Stimulated activated CD4-positive, alpha-beta T cell treated with anti-CD3 and anti-CD28 coated beads, Interleukin-15, amount 100 ng/mL, for 24 hours (primary cell): Measurements from ENCODE around the gene C2orf68.
A peak's percentile ranks its signal among the peaks of the same experiment; 100 is the strongest.
"Not testable (repeated sequence)": the region's sequence is repeated elsewhere in the genome, so short reads cannot be mapped to it uniquely, and the experiment has no call there.

Source experiments
- DNase-seq: peaks from one replicate; pipeline ENCODE4 v3.0.0-alpha.2; 2020

Gene C2orf68, protein sequence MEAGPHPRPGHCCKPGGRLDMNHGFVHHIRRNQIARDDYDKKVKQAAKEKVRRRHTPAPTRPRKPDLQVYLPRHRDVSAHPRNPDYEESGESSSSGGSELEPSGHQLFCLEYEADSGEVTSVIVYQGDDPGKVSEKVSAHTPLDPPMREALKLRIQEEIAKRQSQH

DNA sequence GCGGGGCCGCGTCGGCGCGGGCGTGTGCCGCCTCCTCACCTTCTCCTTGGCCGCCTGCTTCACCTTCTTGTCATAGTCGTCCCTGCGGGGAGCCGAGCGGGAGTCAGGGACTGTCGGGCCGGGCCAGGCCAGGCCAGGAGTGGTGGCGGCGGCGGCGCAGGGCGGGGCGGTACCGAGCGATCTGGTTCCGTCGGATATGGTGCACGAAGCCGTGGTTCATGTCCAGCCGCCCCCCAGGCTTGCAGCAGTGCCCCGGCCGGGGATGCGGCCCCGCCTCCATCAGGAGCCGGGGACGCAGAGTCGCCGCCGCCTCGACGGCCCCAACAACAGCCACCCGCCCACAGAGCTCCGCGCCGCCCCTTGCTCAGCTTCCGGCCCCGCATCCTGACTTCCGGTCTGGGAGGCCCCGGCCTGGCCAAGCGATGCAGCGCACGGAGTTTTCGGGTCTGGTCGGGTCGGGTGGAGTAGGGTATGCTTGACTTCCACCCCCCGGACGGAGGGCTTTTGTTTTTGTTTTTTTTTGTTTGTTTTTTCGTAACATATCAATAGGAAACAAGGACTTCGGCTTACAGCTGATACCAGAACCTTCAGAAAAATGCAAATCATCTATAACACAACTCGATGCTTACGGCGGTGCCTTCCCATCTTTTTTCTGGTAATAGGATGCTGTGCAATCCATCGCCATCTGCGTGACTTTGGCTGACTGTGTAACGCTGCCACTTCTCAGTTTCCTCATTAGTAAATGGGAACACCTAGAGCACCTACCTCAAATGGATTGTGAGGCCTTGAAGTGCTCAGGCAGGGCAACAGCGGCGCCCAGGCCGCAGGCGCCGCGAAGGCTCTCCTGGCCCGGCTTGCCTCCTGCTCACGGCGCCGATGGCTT is at the start of gene C2orf68:
Gene C2orf68 (minus strand): TSS at position 362 of the 883 bp plus-strand sequence. CDS start 82 bp downstream, at position 280.
- peak; percentile 94 for DNase-seq

DNA sequence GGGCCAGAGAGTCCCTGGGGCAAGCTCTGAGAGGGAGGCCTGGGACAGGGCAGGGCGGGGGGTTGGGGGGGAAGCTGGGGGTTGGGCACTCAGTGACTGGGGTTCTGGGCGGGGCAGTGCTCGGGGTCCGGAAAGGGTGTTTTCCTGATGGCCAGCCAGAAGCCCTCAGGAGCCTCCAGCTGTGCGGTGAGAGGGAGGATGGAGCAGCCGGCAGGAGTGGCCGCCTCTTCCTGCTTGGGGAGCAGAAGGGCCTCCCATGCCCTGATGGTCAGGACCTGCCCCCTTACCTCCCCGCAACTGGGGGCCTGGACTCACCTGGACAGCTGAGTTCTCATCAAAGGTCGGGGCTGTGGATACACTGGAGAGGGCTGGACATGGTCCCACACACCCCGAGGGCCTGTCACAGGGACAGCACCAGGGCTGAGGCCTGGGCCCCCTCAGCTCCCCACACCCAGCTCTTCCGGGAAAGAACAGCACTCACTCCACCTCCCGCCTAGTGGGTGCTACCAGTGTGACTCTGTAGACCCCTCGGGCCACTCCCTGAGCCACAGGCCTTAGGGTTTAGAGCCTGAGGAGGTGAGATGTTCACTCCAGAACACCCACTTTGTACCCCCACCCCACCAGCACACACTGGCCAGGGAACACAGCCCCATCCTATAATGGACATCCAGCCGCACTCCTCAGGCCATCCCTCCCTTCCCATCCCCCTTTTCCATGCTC is 49.4 kb upstream of the C2orf68 start:
- no peak for DNase-seq

DNA sequence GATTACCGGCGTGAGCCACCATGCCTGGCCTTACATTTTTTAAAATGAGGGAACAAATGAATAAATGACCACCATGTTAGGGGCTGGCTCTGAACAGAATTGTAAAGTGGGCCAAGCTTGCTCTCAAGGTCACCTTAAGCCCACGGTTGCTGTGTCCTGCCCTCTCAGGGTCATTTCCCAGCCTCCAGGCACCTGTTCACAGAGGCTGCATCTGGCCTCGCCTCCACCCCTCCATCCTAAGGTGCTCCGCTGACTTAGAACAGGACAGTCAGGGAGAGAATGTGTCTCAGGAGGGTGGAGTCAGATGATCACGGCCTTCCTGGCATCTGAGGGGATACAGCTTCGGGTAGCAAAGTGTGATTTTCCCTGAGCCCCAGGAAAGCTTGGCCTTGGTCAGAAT is 48.9 kb upstream of the C2orf68 start:
- DNase-seq = no peak

DNA sequence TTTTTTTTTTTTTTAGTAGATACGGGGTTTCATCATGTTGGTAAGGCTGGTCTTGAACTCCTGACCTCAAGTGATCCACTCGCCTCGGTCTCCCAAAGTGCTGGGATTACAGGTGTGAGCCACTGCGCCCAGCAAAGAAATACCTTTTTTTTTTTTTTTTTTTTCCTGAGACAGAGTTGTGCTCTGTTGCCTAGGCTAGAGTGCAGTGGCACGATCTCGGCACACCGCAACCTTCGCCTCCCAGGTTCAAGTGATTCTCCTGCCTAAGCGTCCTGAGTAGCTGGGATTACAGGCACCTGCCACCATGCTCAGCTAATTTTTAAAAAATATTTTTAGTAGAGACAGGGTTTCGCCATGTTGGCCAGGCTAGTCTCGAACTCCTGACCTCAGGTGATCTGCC is 48.4 kb upstream of the C2orf68 start:
- DNase-seq = not testable (repeated sequence)

DNA sequence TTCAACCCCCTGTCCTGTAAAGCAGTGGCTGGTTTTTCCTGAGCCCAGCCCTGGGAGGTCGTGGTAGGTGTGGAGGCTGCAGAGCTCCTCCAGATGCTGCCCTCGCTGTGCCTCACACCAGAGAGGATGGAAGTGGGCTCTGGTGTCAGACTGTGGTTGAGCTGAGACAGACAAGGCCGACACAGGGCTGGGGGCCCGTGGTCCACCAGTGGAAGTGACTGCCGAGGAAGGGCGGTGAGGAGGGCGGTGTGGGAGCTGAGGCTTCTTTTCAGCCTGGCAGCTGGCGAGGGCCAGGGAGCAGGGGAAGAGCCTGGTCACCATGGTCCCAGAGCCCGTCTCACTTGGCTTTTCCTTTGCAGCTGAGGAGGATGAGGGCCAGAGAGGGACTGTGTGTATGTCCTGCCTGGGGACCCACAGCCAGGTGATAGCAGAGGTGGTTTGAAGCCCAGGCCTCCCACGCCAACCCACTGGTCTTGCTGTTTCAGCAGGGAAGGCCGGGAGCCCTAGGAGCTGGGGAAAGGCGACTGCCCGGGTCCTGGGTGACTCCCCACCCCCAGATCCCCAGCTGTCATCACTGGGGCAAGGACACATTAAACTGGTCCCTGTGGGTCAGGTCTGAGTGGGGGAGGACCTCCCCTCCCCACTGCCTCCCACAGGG is 47.6 kb upstream of the C2orf68 start:
- no peak for DNase-seq

DNA sequence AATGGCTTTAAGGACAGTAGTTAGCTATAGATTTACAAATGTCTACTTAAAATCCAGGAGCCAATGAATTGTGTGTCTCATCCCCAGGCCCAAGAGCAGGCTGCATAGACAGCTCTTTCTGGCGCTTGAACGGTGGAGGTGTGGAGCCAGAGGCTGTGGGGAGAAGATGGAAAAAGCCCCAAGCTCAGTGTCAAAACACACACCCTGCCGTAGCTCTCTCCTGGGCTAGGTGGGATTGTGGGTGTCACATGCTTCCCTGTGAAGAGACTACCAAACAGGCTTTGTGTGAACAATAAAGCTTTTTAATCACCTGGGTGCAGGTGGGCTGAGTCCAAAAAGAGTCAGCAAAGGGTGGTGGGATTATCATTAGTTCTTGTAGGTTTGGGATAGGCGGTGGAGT is 45.5 kb upstream of the C2orf68 start:
- DNase-seq = not testable (repeated sequence)

DNA sequence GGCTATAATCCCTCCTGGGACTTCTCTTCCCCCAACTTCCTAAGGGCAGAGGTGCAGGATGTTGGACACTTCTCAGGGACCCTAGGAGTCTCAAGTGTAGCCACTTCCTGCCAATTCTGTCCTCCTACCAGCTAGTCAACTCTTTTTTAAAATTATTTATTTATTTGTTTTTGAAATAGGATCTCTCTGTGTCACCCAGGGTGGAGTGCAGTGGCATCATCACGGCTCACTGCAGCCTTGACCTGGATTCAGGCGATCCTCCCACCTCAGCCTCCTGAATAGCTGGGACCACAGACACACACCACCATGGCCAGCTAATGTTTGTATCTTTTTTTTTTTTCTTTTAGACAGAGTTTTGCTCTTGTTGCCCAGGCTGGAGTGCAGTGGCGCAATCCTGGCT is 44.6 kb upstream of the C2orf68 start:
- no peak for DNase-seq

DNA sequence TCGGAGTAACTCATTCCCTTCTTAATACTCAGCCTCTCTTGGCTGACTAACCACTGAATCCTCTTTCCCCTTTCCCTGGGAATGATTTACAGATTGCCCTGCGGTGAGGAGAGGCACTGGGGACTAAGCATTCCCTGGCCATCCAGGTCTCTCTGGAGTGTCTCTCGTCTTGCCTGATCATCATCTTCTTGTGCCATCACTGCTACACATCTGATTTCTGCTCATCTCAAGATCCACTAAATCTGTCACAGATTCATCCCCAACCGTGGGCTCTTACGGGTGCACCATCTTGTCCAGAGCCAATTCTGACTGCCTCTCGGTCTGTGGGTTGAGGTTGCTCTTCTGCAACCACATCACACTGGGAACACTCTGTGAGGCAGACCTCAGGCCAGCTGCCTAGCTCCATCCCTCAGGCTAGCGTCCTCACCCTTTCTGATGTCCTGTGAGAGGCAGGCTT is 44.1 kb upstream of the C2orf68 start:
- no peak for DNase-seq

DNA sequence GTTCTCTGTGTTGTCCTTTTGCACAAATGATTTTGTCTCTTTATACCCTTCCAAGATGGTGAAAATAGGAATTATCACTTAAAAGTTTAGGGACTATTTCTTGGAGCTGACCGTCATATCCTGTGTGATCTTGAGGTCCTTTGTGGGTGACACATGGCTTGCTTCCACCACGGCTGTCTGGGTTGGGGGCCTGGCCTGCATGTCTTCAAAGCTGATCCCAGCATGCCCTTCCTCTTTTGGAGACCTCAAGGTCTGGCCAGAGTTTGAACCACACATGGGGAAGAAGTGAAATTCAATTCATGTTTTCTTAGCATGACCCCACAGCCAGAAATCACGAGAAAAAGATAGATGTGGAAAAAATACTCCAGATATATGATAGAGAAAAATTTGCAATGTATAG is 42.1 kb upstream of the C2orf68 start:
- DNase-seq = no peak

DNA sequence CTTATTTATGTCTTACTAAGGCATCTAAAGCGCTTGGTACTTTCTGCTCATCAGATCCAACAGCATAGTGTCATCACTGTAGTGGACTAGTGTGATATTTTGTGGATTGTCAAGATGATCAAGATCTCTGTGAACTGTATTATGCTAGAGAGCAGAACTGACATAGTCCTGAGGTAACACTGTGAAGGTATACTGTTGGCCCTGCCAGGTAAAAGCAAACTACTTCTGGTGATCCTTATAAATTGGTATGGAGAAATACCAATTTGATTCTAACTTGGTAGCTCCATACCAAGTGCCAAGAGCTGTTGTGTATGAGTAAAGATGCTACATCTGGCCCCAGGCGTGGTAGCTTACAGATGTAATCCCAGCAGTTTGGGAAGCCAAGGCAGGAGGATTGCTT is 40.2 kb upstream of the C2orf68 start:
- no peak for DNase-seq

DNA sequence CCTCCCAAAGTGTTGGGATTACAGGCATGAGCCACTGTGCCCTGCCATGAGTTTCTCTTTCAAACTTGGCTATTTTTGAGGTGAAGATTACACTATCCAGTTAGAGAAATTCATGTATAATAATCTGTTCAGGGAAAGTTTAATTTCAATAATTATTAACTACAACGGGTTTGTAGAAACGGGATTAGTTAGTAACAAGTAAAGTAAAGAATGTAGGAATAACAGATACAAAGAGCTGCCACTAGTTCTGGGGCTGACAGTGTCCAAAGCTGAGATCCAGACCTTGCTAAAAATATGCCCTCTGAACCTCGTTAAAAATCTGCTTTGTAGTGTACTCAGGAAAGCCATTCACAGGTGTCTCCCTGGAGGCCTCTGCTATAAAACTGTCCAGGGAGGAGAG is 39.2 kb upstream of the C2orf68 start:
- DNase-seq = no peak

DNA sequence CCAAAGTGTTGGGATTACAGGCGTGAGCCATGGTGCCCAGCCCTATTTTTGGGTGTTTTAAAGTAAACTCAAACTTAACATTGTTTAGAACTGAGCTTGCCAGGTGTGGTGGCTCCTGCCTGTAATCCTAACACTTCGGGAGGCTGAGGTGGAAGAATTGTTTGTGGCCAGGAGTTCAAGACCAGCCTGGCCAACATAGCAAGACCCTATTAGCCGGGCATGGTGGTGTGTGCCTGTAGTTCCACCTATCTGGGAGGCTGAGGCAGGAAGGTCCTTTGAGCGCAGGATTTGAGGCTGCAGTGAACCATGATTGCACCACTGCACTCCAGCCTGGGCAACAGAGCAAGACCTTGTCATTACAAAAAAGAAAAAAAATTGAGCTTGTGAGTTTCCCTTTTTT is 38.6 kb upstream of the C2orf68 start:
- DNase-seq = no peak

DNA sequence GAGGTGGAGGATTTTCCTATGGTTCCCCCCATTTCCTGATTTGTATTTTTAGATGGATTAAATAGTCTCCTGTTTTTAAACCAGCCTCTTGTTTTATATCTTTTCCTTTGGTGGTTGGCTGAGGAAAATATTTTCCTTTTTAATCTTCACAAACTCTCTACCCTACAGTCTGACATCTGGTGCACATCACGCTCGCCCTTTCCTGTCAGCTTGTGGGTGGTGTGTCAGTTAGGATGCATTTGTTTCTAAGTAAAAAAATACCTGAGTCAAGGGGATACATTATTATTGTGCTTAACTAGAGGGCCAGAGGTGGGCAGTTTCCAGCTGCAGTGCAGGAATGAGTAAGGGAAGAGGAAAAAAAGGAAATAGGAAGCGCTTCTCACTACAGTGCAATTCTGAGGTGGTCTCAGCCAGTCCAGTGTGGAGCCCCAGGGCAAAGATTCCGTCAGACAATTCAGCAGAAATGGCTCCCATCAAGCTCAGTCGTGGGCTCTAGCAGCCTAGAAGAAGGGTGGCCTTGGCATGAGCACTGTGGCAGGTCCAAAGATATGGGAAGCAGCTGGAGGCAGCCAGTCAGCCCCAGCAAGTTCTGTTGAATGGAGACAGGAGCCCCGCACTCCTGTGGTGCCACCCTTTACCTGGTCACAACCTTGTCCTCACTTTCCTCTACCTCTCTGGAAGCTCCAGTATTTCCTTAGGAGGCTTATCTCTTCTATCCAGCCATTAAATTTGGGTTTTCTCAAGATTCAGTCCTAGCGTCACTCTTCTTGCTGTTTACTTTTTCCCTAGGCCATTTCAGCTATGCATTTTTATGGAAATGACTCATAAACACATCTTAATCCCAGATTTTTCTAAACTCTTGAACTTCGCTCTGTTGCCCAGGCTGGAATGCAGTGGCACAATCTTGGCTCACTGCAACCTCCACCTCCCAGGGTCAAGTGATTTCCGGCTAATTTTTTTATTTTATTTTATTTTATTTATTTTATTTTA is 37.6 kb upstream of the C2orf68 start:
- DNase-seq = no peak

DNA sequence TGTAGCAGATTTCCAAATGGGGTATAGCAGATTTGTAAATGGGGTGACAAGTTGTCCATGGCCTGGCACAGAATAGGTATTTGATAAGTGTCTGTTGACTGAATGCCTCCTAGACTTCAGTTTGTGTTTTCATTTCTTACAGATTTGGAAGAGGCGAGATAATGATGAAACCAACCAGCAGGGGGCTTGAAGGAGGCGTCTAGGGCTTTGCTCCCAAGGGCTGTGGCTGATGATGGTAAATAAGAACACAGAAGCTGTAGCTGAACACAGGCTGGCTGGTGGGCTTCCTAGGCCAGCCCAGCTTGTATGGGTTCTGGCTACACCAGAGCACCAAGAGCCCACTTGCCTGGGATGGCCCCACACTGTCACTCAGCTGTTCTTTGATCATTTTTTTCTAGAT is 36.8 kb upstream of the C2orf68 start:
- DNase-seq = no peak

DNA sequence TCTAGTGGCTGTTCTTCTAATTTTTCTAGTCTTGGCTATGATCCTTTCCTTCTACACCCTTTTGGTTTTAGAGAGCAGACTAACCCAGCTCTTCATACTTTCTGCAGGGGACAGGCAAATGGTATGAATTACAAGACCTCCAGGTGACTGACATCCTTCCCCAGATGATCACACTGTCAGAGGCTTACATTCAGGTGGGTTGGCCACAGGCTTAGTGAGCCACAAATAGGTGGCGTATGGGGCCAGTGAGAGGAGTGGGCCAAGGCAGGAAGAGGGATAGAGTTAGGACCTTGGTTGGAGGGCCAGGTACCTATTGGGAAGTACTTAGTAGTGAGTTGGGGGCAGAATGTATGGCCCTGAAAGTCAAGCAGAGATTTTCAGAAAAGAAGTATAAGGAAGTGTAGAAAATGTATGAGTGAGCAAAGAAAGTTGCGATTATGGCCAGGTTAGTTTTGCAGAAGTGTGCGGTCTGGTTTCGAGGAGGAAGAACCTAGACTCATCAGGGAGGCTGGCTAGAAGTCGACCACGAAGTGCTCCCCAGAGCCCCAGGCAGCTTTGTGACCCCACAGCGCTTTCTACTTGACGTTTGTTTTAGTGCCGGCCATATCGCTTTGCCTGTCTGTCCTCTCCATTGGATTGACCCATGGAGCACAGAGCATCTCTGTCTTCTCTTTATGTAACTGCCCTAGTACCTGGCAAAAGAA is 36.1 kb upstream of the C2orf68 start:
- DNase-seq = no peak

DNA sequence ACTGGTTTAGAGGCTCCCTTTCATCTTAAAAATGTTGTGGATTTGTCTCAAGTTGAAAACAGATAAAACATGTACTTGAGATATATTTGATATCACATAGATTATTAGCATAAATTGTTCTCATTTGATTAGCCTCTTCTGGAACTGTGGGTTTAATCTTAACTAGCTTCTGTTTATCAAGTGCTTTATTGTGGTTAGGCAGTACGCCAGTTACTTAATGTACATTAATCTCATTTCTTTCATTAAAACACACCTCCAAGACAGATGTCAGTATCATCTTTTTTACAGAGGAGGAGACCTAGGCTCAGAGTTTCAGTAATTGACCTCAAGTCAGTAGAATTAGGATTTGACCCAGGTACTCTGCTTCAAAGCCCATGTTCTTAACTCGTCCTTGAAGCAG is 34.3 kb upstream of the C2orf68 start:
- DNase-seq = no peak

DNA sequence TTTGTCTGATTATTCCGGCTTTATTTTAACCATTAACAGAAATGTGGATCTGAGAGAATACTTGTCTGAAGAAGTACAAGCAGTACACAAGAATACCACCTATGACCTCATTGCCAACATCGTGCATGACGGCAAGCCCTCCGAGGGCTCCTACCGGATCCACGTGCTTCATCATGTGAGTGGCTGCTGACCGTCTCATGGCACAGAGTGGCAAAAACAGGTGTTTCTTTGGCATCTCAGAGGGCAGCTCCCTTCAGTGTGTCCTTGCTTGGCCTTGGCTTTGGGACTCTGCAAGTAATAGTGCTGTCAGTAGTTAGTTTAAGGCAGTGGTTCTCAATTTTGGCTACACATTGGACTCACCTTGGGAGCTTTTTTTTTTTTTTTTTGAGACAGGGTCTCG is 33.0 kb upstream of the C2orf68 start:
- no peak for DNase-seq

DNA sequence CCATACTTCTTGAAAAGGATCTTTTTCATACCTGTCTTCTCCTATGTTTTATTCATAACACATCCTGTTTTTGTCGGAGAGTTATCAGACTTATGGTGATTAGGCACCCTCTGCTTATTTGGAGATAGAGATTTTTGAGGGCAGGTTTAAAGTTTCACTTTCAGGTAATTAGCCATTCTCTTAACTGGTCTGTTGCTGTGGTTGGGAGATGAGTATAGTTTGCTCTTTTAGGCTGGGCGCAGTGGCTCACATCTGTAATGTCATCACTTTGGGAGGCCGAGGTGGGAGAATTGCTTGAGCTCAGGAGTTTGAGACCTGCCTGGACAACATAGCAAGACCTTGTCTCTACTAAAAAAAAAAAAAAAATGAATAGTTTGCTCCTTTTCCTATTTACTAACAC is 30.9 kb upstream of the C2orf68 start:
- peak; percentile 21 for DNase-seq

DNA sequence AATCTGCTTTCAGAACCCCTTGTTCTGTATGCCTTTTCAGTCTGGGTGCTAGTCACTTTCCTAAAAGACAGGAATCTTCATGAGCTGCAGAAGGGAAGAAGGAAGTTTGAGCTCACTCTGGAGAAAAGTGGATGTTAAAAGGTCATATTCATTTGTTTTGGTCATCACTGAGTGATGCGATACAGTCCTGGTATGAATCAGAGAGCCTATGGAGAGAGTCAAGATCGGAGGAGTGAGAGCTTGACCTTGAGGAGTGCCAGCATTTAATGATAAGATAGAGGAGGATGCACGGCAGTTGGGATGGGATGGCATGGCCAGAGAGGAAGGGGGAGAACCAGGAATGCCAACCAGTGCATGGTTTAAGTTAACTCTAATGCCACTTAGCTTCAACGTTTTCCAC is 23.8 kb upstream of the C2orf68 start:
- DNase-seq = no peak

DNA sequence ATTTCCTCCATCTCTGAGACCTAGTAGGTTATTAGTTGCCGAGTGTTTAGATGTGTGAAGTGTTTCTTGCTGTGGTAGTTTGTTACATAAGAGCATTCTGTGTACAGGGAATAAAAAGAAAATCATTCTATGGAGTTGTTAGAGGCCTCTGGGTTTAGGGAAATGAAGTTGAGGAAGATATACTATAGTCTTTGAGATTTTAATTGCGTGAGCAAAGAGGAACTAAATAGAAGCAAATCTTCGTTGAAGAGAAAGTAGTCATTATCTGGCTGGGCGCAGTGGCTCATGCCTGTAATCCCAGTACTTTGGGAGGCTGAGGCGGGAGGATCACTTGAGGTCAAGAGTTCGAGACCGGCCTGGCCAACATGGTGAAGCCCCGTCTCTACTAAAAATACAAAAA is 23.1 kb upstream of the C2orf68 start:
- no peak for DNase-seq

DNA sequence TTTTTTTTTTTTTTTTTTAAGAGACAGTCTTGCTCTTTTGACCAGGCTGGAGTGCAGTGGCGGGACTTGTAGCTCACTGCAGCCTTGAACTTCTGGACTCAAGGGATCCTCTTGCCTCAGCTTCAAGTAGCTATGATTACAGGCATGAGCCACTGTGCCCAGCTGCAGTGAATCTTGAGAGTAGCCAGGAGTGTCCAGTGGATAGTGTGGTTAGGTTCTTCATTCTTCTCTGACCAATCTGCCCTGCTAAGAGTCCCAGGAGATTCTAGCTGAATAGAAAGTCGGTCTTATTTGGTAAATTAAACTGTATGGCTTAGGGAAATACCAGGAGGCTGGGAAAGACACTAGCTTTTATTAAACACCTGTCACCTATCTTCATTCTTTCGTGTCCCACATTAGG is 19.4 kb upstream of the C2orf68 start:
- DNase-seq = no peak
